Endothelial cell of umbilical vein (primary cell): ENCODE measurements around the gene TMEM154. TPM values are rescaled to one million over a fixed set of nuclear protein-coding genes. Genes with fewer than 3 reads are reported as not detected.

Source experiments
- BruUV-seq: library from RNA; stranded (reverse); fragments of 400-500 nt; replicated peaks from 2 replicates; lab custom pipeline; 2021; lab: Mats Ljungman, UMichigan
- CTCF ChIA-PET: fragments of 300-600, 350-600 bp; sonication (Branson Sonifier 250); formaldehyde crosslinking; loops from one replicate; lab custom pipeline; 2021; ENCODE audit warnings: antibody characterized with exemption, inconsistent platforms; lab: Charles Lee
- POLR2A ChIA-PET: fragments of 300-600, 350-600 bp; sonication (Branson Sonifier 250); formaldehyde crosslinking; loops from one replicate; lab custom pipeline; 2021; ENCODE audit warnings: antibody characterized with exemption, inconsistent platforms; lab: Charles Lee
- DNase-seq: peaks from one replicate; pipeline ENCODE4 v3.0.0-alpha.2; 2011; ENCODE audit warnings: low read depth, low spot score
- FAIRE-seq: peaks from 2 replicates; lab custom pipeline; 2011; peaks lifted over from hg19 to GRCh38; lab: Jason Lieb, UNC
- H2AFZ ChIP-seq: 2 replicates; pipeline ENCODE4 v1.6.0; 2012; ENCODE audit warnings: low read depth, low read length, control low read depth, inconsistent platforms
- H3K27ac ChIP-seq: 2 replicates; pipeline ENCODE4 v1.5.1; 2011; ENCODE audit warnings: low read depth, mild to moderate bottlenecking, control low read depth, low read length, moderate library complexity; ENCODE audit not compliant: insufficient read depth
- H3K27me3 ChIP-seq, 2 experiments: 2 replicates each; pipeline versions ENCODE4 v1.6.0 to v1.6.1; 2011; ENCODE audit warnings: low read length in 2 of 2, mixed read lengths in 1 of 2; ENCODE audit not compliant: control insufficient read depth in 2 of 2, insufficient read depth in 2 of 2
- H3K36me3 ChIP-seq, 2 experiments: 2 replicates in 1 of 2; 3 replicates in 1 of 2; pipeline ENCODE4 v1.5.1; 2011; ENCODE audit warnings: low read length in 2 of 2, mild to moderate bottlenecking in 1 of 2, moderate library complexity in 1 of 2; ENCODE audit not compliant: control insufficient read depth in 2 of 2, insufficient read depth in 2 of 2; ENCODE audit errors: extremely low read depth in 1 of 2
- H3K4me1 ChIP-seq: 3 replicates; pipeline ENCODE4 v1.5.1; 2011; ENCODE audit warnings: mild to moderate bottlenecking, low read length; ENCODE audit not compliant: control insufficient read depth, insufficient read depth; ENCODE audit errors: extremely low read depth
- H3K4me2 ChIP-seq: 2 replicates; pipeline ENCODE4 v1.6.1; 2011; ENCODE audit warnings: low read length, control low read depth, mixed read lengths; ENCODE audit not compliant: insufficient read depth
- H3K4me3 ChIP-seq, 3 experiments: fragments of 200-600 bp in 1 of 3; sonication (generic), shearing (Covaris generic) in 1 of 3; replicated peaks in 1 of 3; 2 replicates each; pipeline ENCODE4 v1.5.1; 2011 to 2016; ENCODE audit warnings: control low read depth in 3 of 3, low read length in 3 of 3, mild to moderate bottlenecking in 2 of 3, inconsistent platforms in 1 of 3, low read depth in 1 of 3, moderate library complexity in 1 of 3; ENCODE audit not compliant: insufficient read depth in 1 of 3
- H3K79me2 ChIP-seq: 2 replicates; pipeline ENCODE4 v1.6.0; 2012; ENCODE audit warnings: low read length, inconsistent platforms; ENCODE audit not compliant: control insufficient read depth, insufficient read depth
- H3K9ac ChIP-seq: replicated peaks from 2 replicates; pipeline ENCODE3; 2011; ENCODE audit warnings: low read length, control low read depth; ENCODE audit not compliant: insufficient read depth; ENCODE audit errors: extremely low read depth
- H3K9me1 ChIP-seq: replicated peaks from 3 replicates; pipeline ENCODE4 v1.6.0; 2011; ENCODE audit warnings: mild to moderate bottlenecking, low read length; ENCODE audit not compliant: control insufficient read depth, insufficient read depth; ENCODE audit errors: extremely low read depth
- H3K9me3 ChIP-seq: replicated peaks from 2 replicates; pipeline ENCODE4 v1.5.1; 2012; ENCODE audit warnings: low read length, inconsistent platforms; ENCODE audit not compliant: control insufficient read depth, insufficient read depth
- H4K20me1 ChIP-seq: replicated peaks from 2 replicates; pipeline ENCODE3; 2011; ENCODE audit warnings: mild to moderate bottlenecking, low read length; ENCODE audit not compliant: control insufficient read depth, insufficient read depth; ENCODE audit errors: extremely low read depth
- CTCF ChIP-seq, 2 donors: IDR thresholded peaks; 1 replicate in 1 of 2; 2 replicates in 1 of 2; pipeline ENCODE4 v1.5.1; 2011; ENCODE audit warnings: low read length in 2 of 2, mild to moderate bottlenecking in 2 of 2, moderate library complexity in 2 of 2, control low read depth in 1 of 2, inconsistent platforms in 1 of 2, low read depth in 1 of 2; ENCODE audit not compliant: insufficient read depth in 1 of 2; ENCODE audit errors: extremely low read depth in 1 of 2
- EZH2 ChIP-seq: IDR thresholded peaks from 2 replicates; pipeline ENCODE4 v1.6.1; 2012; ENCODE audit warnings: borderline replicate concordance, low read depth, mild to moderate bottlenecking, moderate library complexity, low read length, inconsistent platforms; ENCODE audit not compliant: severe bottlenecking
- FOS ChIP-seq: IDR thresholded peaks from 2 replicates; pipeline ENCODE4 v1.6.1; 2011; ENCODE audit warnings: mild to moderate bottlenecking, low read length, moderate library complexity, borderline replicate concordance; ENCODE audit not compliant: insufficient read depth
- GATA2 ChIP-seq: IDR thresholded peaks from 2 replicates; pipeline ENCODE4 v1.7.0; 2011; ENCODE audit warnings: low read depth, mild to moderate bottlenecking, moderate library complexity, mixed read lengths, low read length; ENCODE audit not compliant: insufficient read length, insufficient read depth
- JUN ChIP-seq: IDR thresholded peaks from 2 replicates; pipeline ENCODE4 v1.6.1; 2011; ENCODE audit warnings: borderline replicate concordance, low read depth; ENCODE audit not compliant: insufficient read length, insufficient read depth
- MAX ChIP-seq: IDR thresholded peaks from 2 replicates; pipeline ENCODE4 v1.6.1; 2011; ENCODE audit not compliant: insufficient read depth, insufficient read length
- MYC ChIP-seq: IDR thresholded peaks from one replicate; pipeline ENCODE4 v1.6.1; 2011; ENCODE audit warnings: mild to moderate bottlenecking, low read depth, low read length
- POLR2A ChIP-seq: IDR thresholded peaks from 2 replicates; pipeline ENCODE4 v1.6.1; 2012; ENCODE audit warnings: low read depth, mild to moderate bottlenecking, control low read depth, low read length
- POLR2AphosphoS5 ChIP-seq: IDR thresholded peaks from 2 replicates; pipeline ENCODE4 v1.6.1; 2012; ENCODE audit warnings: low read depth, mild to moderate bottlenecking, control low read depth, low read length, moderate library complexity; ENCODE audit not compliant: insufficient read depth
- dilution Hi-C: fragments of 300-500 bp; cut with MboI; formaldehyde crosslinking; loops from one replicate; pipeline ENCODE4 v1.15.0; 2019; ENCODE audit warnings: low sequenced_read_pairs; ENCODE audit not compliant: extremely low pct_ligation_motif_present
- intact Hi-C: fragments of 100-400 bp; cut with micrococcal nuclease; formaldehyde crosslinking; loops from one replicate; pipeline ENCODE4 v1.10.0; 2022
- polyA plus RNA-seq, 4 experiments: library from polyadenylated mRNA; depleted of rRNA in 3 of 4; stranded (reverse) in 3 of 4; unstranded in 1 of 4; fragments of >200 nt; gene quantifications; 2 replicates each; pipeline versions ENCODE4 v1.2.1 to v1.2.3, GENCODE V29; 2011 to 2012; ENCODE audit warnings: missing spikeins in 1 of 4
- total RNA-seq: library from RNA; stranded (reverse); gene quantifications from 2 replicates; pipeline ENCODE4 v1.2.3, GENCODE V29; 2021

The TMEM154 gene
- total and polyA plus RNA-seq, 2 donors (not counting 3 experiments of a cell fraction or from before 2014, with no cell fraction given) = 5.4 to 50.0 TPM

- intact Hi-C loops (no loop called here), dilution Hi-C loops (no loop called here)
- H3K27me3 ChIP-seq = peaks cover 3 to 5% of the 10 kb centered on the region in 2 experiments
- DNase-seq (no peak), FAIRE-seq (no peak)
- no peak for TF ChIP-seq MAX
- no peak for TF ChIP-seq GATA2
- no peak for TF ChIP-seq MYC
- no peak for TF ChIP-seq POLR2A
- no peak for TF ChIP-seq JUN
- TF ChIP-seq POLR2AphosphoS5 = no peak
- TF ChIP-seq FOS = no peak
- TF ChIP-seq EZH2 = no peak
- TF ChIP-seq CTCF (IDR thresholded peaks at IDR 0.05; ENCODE audit: extremely low read depth in 1 of 2, insufficient read depth in 1 of 2, low read depth in 1 of 2, low read length in 2 of 2) = no peak
- H2AFZ ChIP-seq = no peak overlapping the region
- no peaks in the 10 kb centered on the region for H3K79me2 ChIP-seq
- no peaks in the 10 kb centered on the region for H3K9me1 ChIP-seq
- no TSS peak for BruUV-seq
- ChIA-PET CTCF (no interaction called here), POLR2A (no interaction called here)
- H3K4me1 ChIP-seq = no peaks in the 10 kb centered on the region
- no peak overlapping the region for H3K4me2 ChIP-seq
- no peak overlapping the region for H3K9ac ChIP-seq
- H4K20me1 ChIP-seq = no peaks in the 10 kb centered on the region
- H3K9me3 ChIP-seq = no peaks in the 10 kb centered on the region
- H3K27ac ChIP-seq = no peak overlapping the region
- H3K4me3 ChIP-seq = no peak overlapping the region
- no peaks in the 10 kb centered on the region for H3K36me3 ChIP-seq
Observed at GRCh38 chr4:152707632-152708031, 27.8 kb upstream of the TMEM154 start.
